DOHH2 (cell line): ENCODE results near the gene LARGE1.

Source experiments
- H3F3A ChIP-seq: fragments of 200-600 bp; sonication (generic), shearing (Covaris generic); 2 replicates; pipeline ENCODE4 v1.6.0; 2016; ENCODE audit warnings: antibody characterized with exemption, mild to moderate bottlenecking; ENCODE audit not compliant: control insufficient read depth, insufficient read depth
- H3K27ac ChIP-seq: fragments of 200-600 bp; sonication (generic); 2 replicates; pipeline ENCODE4 v1.5.1; 2014; ENCODE audit warnings: low read depth, mild to moderate bottlenecking, low read length, moderate library complexity
- H3K27me3 ChIP-seq: fragments of 200-600 bp; sonication (generic); 2 replicates; pipeline ENCODE4 v1.6.1; 2014; ENCODE audit warnings: mild to moderate bottlenecking, low read length, mixed read lengths; ENCODE audit not compliant: control insufficient read depth
- H3K36me3 ChIP-seq: fragments of 200-600 bp; sonication (generic); 2 replicates; pipeline ENCODE4 v1.6.1; 2014; ENCODE audit warnings: mild to moderate bottlenecking, low read length, moderate library complexity, mixed read lengths; ENCODE audit not compliant: control insufficient read depth
- H3K4me1 ChIP-seq: fragments of 200-600 bp; sonication (generic); 2 replicates; pipeline ENCODE4 v1.6.1; 2014; ENCODE audit warnings: mild to moderate bottlenecking, low read length, mixed read lengths; ENCODE audit not compliant: control insufficient read depth
- H3K4me2 ChIP-seq: fragments of 200-600 bp; sonication (generic); 2 replicates; pipeline ENCODE4 v1.6.0; 2014; ENCODE audit warnings: mild to moderate bottlenecking, low read length, moderate library complexity
- H3K4me3 ChIP-seq: fragments of 200-600 bp; sonication (generic); 2 replicates; pipeline ENCODE4 v1.5.1; 2014; ENCODE audit warnings: mild to moderate bottlenecking, low read length, mixed read lengths
- H3K79me2 ChIP-seq: fragments of 200-600 bp; sonication (generic); 2 replicates; pipeline ENCODE4 v1.6.1; 2014; ENCODE audit warnings: mild to moderate bottlenecking, low read length, mixed read lengths; ENCODE audit not compliant: control insufficient read depth
- H3K9me2 ChIP-seq: fragments of 200-600 bp; sonication (generic); replicated peaks from 2 replicates; pipeline ENCODE4 v1.6.1; 2014; ENCODE audit warnings: mild to moderate bottlenecking, low read length, mixed read lengths; ENCODE audit not compliant: control insufficient read depth
- H3K9me3 ChIP-seq: fragments of 200-600 bp; sonication (generic); 2 replicates; pipeline ENCODE4 v1.6.1; 2014; ENCODE audit warnings: antibody characterized with exemption, low read length, mixed read lengths; ENCODE audit not compliant: control insufficient read depth, insufficient read depth
- H4K20me1 ChIP-seq: fragments of 200-600 bp; sonication (generic); 2 replicates; pipeline ENCODE4 v1.6.0; 2014; ENCODE audit warnings: low read depth, mild to moderate bottlenecking, antibody characterized with exemption, low read length, moderate library complexity; ENCODE audit not compliant: control insufficient read depth, insufficient read depth
- CTCF ChIP-seq: fragments of 200-600 bp; sonication (generic); IDR thresholded peaks from one replicate; pipeline ENCODE4 v1.5.1; 2014; ENCODE audit warnings: antibody characterized with exemption, mild to moderate bottlenecking, low read depth, low read length; ENCODE audit not compliant: poor library complexity, severe bottlenecking
- EZH2phosphoT487 ChIP-seq: fragments of 200-600 bp; sonication (generic); IDR thresholded peaks from 2 replicates; pipeline ENCODE4 v1.6.1; 2017; ENCODE audit warnings: borderline replicate concordance, mild to moderate bottlenecking, antibody characterized with exemption, low read length, moderate library complexity, mixed read lengths

LARGE1 gene

GRCh38 chr22:33803371-33804282, 116.6 kb downstream of the LARGE1 start:
- H3K79me2 ChIP-seq: no peaks in the 10 kb centered on the region
- H3K4me1 ChIP-seq: no peaks in the 10 kb centered on the region
- no peaks in the 10 kb centered on the region for H3K36me3 ChIP-seq
- H3K4me3 ChIP-seq: no peak overlapping the region
- H4K20me1 ChIP-seq: no peaks in the 10 kb centered on the region
- TF ChIP-seq EZH2phosphoT487 (no peak), CTCF (no peak)
- no peaks in the 10 kb centered on the region for H3K9me2 ChIP-seq
- no peak overlapping the region for H3K4me2 ChIP-seq
- no peak overlapping the region for H3K27ac ChIP-seq
- no peaks in the 10 kb centered on the region for H3F3A ChIP-seq
- no peaks in the 10 kb centered on the region for H3K9me3 ChIP-seq
- H3K27me3 ChIP-seq: no peaks in the 10 kb centered on the region

GRCh38 chr22:33798401-33798800, 121.9 kb downstream of the LARGE1 start:
- H3K9me3 ChIP-seq: no peaks in the 10 kb centered on the region
- H3K9me2 ChIP-seq: no peaks in the 10 kb centered on the region
- TF ChIP-seq CTCF (no peak), EZH2phosphoT487 (no peak)
- H3K36me3 ChIP-seq: no peaks in the 10 kb centered on the region
- H3K4me1 ChIP-seq: no peaks in the 10 kb centered on the region
- no peaks in the 10 kb centered on the region for H3K79me2 ChIP-seq
- no peaks in the 10 kb centered on the region for H3K27me3 ChIP-seq
- no peaks in the 10 kb centered on the region for H3F3A ChIP-seq
- H3K4me3 ChIP-seq: no peak overlapping the region
- no peak overlapping the region for H3K4me2 ChIP-seq
- no peaks in the 10 kb centered on the region for H4K20me1 ChIP-seq
- no peak overlapping the region for H3K27ac ChIP-seq

GRCh38 chr22:33796494-33796893, 123.8 kb downstream of the LARGE1 start:
- no peaks in the 10 kb centered on the region for H4K20me1 ChIP-seq
- H3K4me1 ChIP-seq: no peaks in the 10 kb centered on the region
- H3K4me2 ChIP-seq: no peak overlapping the region
- H3K4me3 ChIP-seq: no peak overlapping the region
- TF ChIP-seq CTCF (no peak), EZH2phosphoT487 (no peak)
- H3K9me2 ChIP-seq: no peaks in the 10 kb centered on the region
- H3K27me3 ChIP-seq: no peaks in the 10 kb centered on the region
- H3F3A ChIP-seq: no peaks in the 10 kb centered on the region
- no peaks in the 10 kb centered on the region; the same call in 1 of the 2 replicates for H3K9me3 ChIP-seq
- no peak overlapping the region for H3K27ac ChIP-seq
- no peaks in the 10 kb centered on the region for H3K36me3 ChIP-seq
- H3K79me2 ChIP-seq: no peaks in the 10 kb centered on the region
